ENCODE measurements around the gene HOXB7. TPM values are rescaled to one million over a fixed set of nuclear protein-coding genes. Genes with fewer than 3 reads are reported as not detected.

The HOXB7 gene
- total RNA-seq, 1 donor from 2014 or later, result 0.49 TPM

- intact Hi-C loops (cut with micrococcal nuclease), result loop anchor here (1.0 kb wide), 1 partner anchor 12 kb away; no protein-coding TSS in a partner anchor
- no peak overlapping the region for H3K27ac Mint-ChIP-seq
- DNase-seq (ENCODE audit: low spot score), result no peak
- peaks cover 85% of the 10 kb centered on the region for H3K27me3 Mint-ChIP-seq (ENCODE audit: insufficient read depth)
- H3K4me3 Mint-ChIP-seq, result peak overlapping the region; percentile 37
- peaks cover 11% of the 10 kb centered on the region for H3K4me1 Mint-ChIP-seq (ENCODE audit: low read depth)
- peaks cover 1% of the 10 kb centered on the region for H3K36me3 Mint-ChIP-seq (ENCODE audit: low read depth)
- no peaks in the 10 kb centered on the region for H3K9me3 Mint-ChIP-seq
These were observed 14.0 kb upstream of the HOXB7 start for GRCh38 chr17:48624544-48625494.

- H3K4me1 Mint-ChIP-seq (ENCODE audit: low read depth), result peaks cover 15% of the 10 kb centered on the region
- no peaks in the 10 kb centered on the region for H3K9me3 Mint-ChIP-seq
- H3K27me3 Mint-ChIP-seq (ENCODE audit: insufficient read depth), result peaks cover 84% of the 10 kb centered on the region
- DNase-seq (ENCODE audit: low spot score), result no peak
- H3K36me3 Mint-ChIP-seq (ENCODE audit: low read depth), result peaks cover 1% of the 10 kb centered on the region
- no peak overlapping the region for H3K27ac Mint-ChIP-seq
- intact Hi-C loops (cut with micrococcal nuclease), result loop anchor here (1.0 kb wide), 1 partner anchor 11 kb away; no protein-coding TSS in a partner anchor
- H3K4me3 Mint-ChIP-seq, result no peak overlapping the region
These were observed 13.3 kb upstream of the HOXB7 start for GRCh38 chr17:48624118-48624517.

GRCh38 chr17:48623583-48623982, 12.8 kb upstream of the HOXB7 start:
- peaks cover 1% of the 10 kb centered on the region for H3K36me3 Mint-ChIP-seq (ENCODE audit: low read depth)
- no peak for DNase-seq (ENCODE audit: low spot score)
- intact Hi-C loops (cut with micrococcal nuclease), result no loop called here
- H3K4me3 Mint-ChIP-seq, result no peak overlapping the region
- peaks cover 19% of the 10 kb centered on the region for H3K4me1 Mint-ChIP-seq (ENCODE audit: low read depth)
- peaks cover 84% of the 10 kb centered on the region for H3K27me3 Mint-ChIP-seq (ENCODE audit: insufficient read depth)
- H3K27ac Mint-ChIP-seq, result no peak overlapping the region
- H3K9me3 Mint-ChIP-seq, result no peaks in the 10 kb centered on the region

- H3K27ac Mint-ChIP-seq, result no peak overlapping the region
These were observed 12.0 kb upstream of the HOXB7 start for GRCh38 chr17:48622857-48623256.

GRCh38 chr17:48621410-48622392, 10.9 kb upstream of the HOXB7 start:
- no peak overlapping the region for H3K27ac Mint-ChIP-seq

More at GRCh38 chr17:48622857-48623256, 12.0 kb upstream of the HOXB7 start:
- Mint-ChIP-seq H3K27me3 (ENCODE audit: insufficient read depth) (peaks cover 84% of the 10 kb centered on the region), H3K4me3 (no peak overlapping the region), H3K36me3 (ENCODE audit: low read depth) (peaks cover 1% of the 10 kb centered on the region), H3K9me3 (no peaks in the 10 kb centered on the region), H3K4me1 (ENCODE audit: low read depth) (peaks cover 25% of the 10 kb centered on the region)
- DNase-seq (ENCODE audit: low spot score), result no peak
- intact Hi-C loops (cut with micrococcal nuclease), result no loop called here

GRCh38 chr17:48620461-48621139, 9.8 kb upstream of the HOXB7 start:
- peaks cover 89% of the 10 kb centered on the region for H3K27me3 Mint-ChIP-seq (ENCODE audit: insufficient read depth)
- intact Hi-C loops (cut with micrococcal nuclease), result no loop called here
- H3K4me1 Mint-ChIP-seq (ENCODE audit: low read depth), result peaks cover 18% of the 10 kb centered on the region
- no peak for DNase-seq (ENCODE audit: low spot score)
- no peak overlapping the region for H3K27ac Mint-ChIP-seq
- H3K9me3 Mint-ChIP-seq, result no peaks in the 10 kb centered on the region
- no peaks in the 10 kb centered on the region for H3K36me3 Mint-ChIP-seq (ENCODE audit: low read depth)
- no peak overlapping the region for H3K4me3 Mint-ChIP-seq

More at GRCh38 chr17:48621410-48622392, 10.9 kb upstream of the HOXB7 start:
- H3K36me3 Mint-ChIP-seq (ENCODE audit: low read depth), result peaks cover under 1% of the 10 kb centered on the region
- no peaks in the 10 kb centered on the region for H3K9me3 Mint-ChIP-seq
- no peak for DNase-seq (ENCODE audit: low spot score)
- peaks cover 21% of the 10 kb centered on the region for H3K4me1 Mint-ChIP-seq (ENCODE audit: low read depth)
- H3K4me3 Mint-ChIP-seq, result no peak overlapping the region
- intact Hi-C loops (cut with micrococcal nuclease), result no loop called here
- H3K27me3 Mint-ChIP-seq (ENCODE audit: insufficient read depth), result peaks cover 84% of the 10 kb centered on the region

DNA sequence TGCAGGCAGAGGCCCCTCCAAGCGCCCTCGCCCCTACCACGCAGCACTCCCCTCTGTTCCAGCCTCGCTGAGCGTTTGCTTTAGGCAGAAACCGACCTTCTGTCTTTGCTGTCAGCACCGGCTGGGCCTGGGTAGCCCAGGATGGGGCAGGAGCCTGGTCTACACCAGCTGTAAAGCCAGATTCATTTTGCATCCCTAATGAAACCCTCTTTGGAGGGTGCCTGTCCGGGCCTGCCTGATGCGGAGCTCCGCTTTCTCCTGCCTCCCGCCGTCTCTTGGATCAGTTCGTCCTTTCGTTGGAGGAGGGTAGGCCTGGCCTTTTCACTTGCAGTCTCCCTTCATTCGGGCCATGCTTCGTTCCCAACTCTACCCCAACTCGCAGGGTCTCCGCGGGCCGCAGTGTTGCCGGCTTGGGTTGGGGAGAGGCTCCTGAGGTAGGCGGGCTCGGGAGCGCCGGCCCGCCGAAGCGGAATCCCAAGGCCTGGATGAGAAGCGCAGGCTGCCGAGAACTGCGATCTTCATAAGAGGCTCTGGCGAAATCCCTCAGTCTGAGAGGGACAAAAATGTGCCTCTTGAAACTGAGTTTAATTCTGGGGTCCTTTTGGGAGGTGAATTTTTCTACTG, 9.1 kb upstream of the HOXB7 start:
- Mint-ChIP-seq H3K9me3 (no peaks in the 10 kb centered on the region), H3K27ac (no peak overlapping the region), H3K4me3 (no peak overlapping the region), H3K36me3 (ENCODE audit: low read depth) (no peaks in the 10 kb centered on the region), H3K4me1 (ENCODE audit: low read depth) (peaks cover 25% of the 10 kb centered on the region), H3K27me3 (ENCODE audit: insufficient read depth) (peaks cover 93% of the 10 kb centered on the region)
- intact Hi-C loops (cut with micrococcal nuclease), result loop anchor here (2.0 to 10.0 kb wide), 3 partner anchors 358 to 775 kb away; partner anchors contain the start of gene SCRN2
- DNase-seq (ENCODE audit: low spot score), result no peak

DNA sequence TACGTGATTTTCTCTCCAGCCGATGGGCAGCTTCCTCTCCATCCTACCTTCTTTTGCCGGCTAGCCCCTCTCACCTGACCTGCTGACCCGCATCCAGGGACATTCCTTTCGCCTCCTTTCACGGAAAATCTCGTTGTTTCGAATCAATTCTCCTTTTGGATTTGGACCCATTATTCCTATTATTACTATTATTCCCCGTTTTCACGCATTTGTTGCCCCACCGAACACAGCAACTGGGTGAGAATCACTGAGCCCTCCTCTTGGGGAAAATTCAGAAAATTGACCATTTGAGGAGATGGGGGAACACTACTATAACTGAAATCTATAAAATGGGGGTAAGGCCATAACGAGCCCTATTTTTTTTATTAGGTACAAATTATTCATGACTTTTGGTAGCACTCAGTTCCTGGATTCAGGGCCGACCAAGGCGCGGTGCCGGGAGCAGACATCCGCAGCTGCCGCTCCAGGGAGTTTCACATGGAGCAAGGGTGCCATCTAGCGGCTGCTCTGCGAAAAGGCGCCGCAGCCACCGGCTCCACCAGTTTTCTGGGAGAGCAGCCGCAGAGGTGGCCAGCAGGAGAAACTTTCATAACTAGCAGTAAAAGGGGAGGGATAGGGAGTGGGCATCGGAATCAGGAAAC, 7.6 kb upstream of the HOXB7 start:
- Mint-ChIP-seq H3K9me3 (no peaks in the 10 kb centered on the region), H3K27ac (peak overlapping the region; percentile 62), H3K4me1 (ENCODE audit: low read depth) (peaks cover 28% of the 10 kb centered on the region), H3K36me3 (ENCODE audit: low read depth) (no peaks in the 10 kb centered on the region), H3K27me3 (ENCODE audit: insufficient read depth) (peaks cover 93% of the 10 kb centered on the region), H3K4me3 (no peak overlapping the region)
- intact Hi-C loops (cut with micrococcal nuclease), result loop anchor here (1.0 to 10.0 kb wide), 5 partner anchors 356 to 774 kb away; partner anchors contain the start of gene SCRN2
- peak; percentile 75 for DNase-seq (ENCODE audit: low spot score)

DNA sequence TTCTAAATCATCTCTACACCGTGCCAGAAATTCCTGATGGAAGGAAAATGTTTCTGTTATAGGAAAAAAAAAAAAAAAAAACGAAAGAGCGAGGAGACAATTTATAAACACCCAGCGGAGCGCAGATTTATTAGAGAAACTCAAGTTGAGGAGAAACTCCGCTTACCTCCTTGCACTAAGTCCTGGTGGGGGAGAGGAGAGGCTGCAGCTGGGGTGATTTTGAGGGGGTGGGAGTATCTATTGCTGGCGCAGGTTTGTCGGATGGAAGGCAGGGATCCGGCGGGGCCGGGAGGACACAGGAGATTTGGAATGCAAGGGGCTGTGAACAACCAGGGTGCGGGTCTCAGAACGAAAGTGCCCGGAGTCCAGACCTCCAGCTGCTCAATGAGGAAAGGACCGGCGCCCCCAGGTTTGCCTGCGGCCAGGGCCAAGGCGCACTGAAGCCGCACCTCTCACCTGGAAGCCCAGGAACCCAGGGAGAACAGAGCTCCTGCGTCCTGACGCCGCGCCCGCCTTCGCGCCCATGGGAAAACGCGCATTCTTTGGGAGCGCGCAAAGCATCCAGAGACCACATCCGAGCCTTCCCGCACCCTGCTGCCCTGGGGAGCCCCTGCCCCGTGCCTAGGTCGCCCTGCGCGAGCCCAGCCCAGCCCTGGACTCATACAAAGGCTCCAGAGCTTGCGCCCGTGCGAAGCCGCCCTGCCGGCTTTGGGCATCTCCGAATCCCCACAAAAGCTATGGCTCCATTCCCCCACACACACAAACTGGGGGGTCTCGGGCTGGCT, 6.8 kb upstream of the HOXB7 start:
- H3K4me3 Mint-ChIP-seq, result no peak overlapping the region
- no peaks in the 10 kb centered on the region for H3K9me3 Mint-ChIP-seq
- intact Hi-C loops (cut with micrococcal nuclease), result loop anchor here (1.0 to 10.0 kb wide), 5 partner anchors 355 to 773 kb away; partner anchors contain the start of gene SCRN2
- H3K4me1 Mint-ChIP-seq (ENCODE audit: low read depth), result peaks cover 35% of the 10 kb centered on the region
- peaks cover 91% of the 10 kb centered on the region for H3K27me3 Mint-ChIP-seq (ENCODE audit: insufficient read depth)
- peak overlapping the region; percentile 41 for H3K27ac Mint-ChIP-seq
- no peaks in the 10 kb centered on the region for H3K36me3 Mint-ChIP-seq (ENCODE audit: low read depth)
- DNase-seq (ENCODE audit: low spot score), result no peak

DNA sequence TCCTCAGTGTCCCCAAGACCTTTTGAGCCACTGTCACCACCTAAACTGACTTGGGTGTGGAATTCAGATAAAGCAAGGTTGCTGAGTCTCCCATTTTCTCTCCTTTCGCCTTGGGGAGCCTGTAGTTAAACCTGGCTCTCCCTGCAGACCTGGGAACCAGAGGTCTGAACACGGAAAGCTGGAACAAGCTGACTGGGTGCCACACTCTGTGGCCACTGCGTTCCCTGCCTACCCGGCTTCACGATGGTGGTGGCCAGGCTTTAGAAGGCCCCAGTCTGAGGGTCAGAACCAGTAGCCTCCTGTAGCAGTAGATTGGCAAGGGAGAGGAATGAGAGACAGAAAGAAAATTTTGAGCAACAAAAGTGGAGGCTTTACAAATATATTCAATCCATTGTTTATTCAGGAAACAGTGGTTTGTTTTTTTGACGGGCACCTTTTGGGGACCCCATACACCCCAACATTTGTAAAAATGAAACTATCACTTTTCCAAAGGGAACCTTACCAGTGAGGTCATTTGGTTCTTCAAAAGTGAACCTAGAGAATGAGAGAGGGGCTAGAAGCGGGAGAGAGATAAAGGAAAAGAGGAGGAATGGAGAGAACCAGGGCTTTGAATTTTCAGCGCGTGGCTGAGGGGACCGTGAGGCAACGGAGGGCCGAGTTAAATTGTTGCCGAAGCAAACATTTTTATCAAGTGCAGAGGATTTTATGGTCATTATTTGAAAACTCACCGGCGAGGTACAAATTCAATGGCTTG, 6.1 kb upstream of the HOXB7 start:
- Mint-ChIP-seq H3K4me1 (ENCODE audit: low read depth) (peaks cover 40% of the 10 kb centered on the region), H3K9me3 (no peaks in the 10 kb centered on the region), H3K36me3 (ENCODE audit: low read depth) (no peaks in the 10 kb centered on the region), H3K4me3 (no peak overlapping the region), H3K27me3 (ENCODE audit: insufficient read depth) (peaks cover 89% of the 10 kb centered on the region), H3K27ac (peak overlapping the region; percentile 66)
- intact Hi-C loops (cut with micrococcal nuclease), result loop anchor here (5.0 to 10.0 kb wide), 2 partner anchors 355 to 772 kb away; partner anchors contain the start of gene SCRN2
- DNase-seq (ENCODE audit: low spot score), result no peak

Data from activated T-helper 1 cell treated with anti-CD3 and anti-CD28 coated beads, Interleukin-12 subunit alpha, Interleukin-12 subunit beta, Interleukin-2, Interleukin-4 antibody, amounts not matched to agents 30 ng/mL and 10 ng/mL and 1 ng/mL, durations not matched to agents 14 hours and 24 hours and 36 hours (primary cell).